Activated T-helper 1 cell treated with anti-CD3 and anti-CD28 coated beads, Interleukin-2, amount 50 U/mL, for 16 hours (primary cell): ENCODE data around the gene ANKRD40.

Experiments
- DNase-seq, 2 donors: peaks; one replicate each; pipeline ENCODE4 v3.0.0-alpha.2; 2020; ENCODE audit warnings: low read depth in 1 of 2, low spot score in 1 of 2

Gene ANKRD40

DNA sequence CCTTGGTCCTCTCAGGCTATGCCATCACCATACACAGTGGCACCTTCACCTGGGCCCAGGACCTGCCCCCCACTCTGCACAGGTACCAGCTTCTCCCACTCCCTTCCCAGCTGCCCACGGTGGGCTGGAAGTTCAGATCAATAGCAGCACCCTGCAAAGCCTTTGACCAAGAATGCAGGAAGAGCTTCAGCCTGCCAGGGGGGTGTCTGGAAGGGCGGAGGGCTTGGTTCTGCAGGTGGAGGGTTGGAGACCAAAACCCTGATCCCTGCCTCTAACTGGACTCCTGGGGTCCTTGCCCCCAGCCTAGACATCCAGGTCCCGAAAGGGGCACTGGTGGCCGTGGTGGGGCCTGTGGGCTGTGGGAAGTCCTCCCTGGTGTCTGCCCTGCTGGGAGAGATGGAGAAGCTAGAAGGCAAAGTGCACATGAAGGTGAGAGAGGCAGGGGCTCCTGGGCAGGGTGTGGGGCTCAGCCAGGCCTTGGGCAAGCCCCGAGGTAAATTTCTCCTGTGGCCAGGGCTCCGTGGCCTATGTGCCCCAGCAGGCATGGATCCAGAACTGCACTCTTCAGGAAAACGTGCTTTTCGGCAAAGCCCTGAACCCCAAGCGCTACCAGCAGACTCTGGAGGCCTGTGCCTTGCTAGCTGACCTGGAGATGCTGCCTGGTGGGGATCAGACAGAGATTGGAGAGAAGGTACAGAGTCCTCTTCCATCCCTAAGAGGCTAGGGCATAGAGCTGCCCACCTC is 38.7 kb downstream of the ANKRD40 start:
- no peak for DNase-seq

DNA sequence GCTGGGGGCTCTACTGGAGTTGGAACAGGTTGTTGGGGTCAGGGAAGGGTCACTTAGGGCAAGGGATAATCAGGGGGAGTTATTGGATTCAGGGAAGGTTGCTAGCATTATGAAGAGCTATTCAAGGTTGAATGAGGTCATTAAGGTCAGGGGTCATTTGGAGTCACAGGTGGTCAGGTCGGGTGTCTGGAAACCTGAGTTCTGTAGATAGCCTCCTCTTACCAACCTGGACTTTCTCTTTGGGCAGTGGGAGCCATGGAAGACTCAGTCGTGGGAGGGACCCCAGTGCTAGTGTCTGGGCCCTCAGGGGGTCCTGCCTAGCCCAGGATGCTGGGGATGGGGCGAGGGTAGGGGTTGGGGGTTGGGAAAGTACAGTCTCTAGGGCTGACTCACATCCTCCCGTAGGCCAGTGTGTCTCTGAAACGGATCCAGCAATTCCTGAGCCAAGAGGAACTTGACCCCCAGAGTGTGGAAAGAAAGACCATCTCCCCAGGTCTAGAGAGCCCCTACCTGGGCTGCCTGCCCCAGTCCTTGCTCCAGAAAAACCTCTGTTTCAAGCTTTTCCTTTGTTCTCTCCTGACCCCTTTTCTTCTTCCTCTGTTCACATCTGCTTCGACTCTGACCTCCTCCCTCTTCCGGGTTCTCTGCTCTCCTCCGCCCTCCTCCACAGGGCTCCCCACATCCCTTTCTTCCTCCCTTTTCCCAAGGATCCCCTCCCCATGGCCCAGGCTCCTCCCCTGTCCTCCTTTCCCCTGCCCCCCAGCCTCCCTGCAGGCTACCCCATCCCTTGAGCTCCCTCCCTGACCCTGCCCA is 39.5 kb downstream of the ANKRD40 start:
- DNase-seq: no peak

GRCh38 chr17:50667259-50668024 is 40.3 kb downstream of the ANKRD40 start:
- DNase-seq: no peak

- no peak for DNase-seq
These were observed 41.4 kb downstream of the ANKRD40 start for GRCh38 chr17:50666316-50666715.

GRCh38 chr17:50665838-50666237 is 41.9 kb downstream of the ANKRD40 start:
- DNase-seq: no peak

DNA sequence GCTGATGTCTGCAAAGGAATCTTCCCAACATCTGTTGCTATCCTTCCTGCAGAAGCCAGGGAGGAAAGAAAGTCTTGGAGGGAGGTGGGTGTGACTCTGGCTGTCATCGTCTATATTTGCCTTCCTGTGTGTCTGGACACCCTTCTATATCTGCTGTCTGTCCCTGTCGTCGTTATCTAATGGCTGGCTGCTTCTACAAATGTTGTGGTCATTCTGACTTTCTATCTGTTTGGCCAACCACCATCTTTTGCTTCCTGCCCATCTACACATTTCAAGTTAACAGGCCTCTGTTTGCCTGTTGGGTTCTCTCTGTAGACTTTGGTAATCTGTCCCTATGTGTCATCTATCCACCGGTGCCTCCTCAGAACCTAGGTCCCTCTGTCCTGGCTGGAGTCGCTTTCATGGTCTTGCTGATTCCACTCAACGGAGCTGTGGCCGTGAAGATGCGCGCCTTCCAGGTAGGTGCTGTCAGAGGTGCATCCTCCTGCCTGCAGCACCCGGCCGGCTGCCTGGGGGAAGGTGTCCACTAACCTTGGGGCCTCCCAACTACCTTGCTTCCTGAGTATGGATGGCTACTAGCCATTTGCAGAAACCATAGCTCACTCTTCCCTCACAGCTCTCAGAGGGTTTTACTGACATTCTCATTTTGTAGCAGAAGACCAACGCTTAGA is 42.8 kb downstream of the ANKRD40 start:
- no peak for DNase-seq

DNA sequence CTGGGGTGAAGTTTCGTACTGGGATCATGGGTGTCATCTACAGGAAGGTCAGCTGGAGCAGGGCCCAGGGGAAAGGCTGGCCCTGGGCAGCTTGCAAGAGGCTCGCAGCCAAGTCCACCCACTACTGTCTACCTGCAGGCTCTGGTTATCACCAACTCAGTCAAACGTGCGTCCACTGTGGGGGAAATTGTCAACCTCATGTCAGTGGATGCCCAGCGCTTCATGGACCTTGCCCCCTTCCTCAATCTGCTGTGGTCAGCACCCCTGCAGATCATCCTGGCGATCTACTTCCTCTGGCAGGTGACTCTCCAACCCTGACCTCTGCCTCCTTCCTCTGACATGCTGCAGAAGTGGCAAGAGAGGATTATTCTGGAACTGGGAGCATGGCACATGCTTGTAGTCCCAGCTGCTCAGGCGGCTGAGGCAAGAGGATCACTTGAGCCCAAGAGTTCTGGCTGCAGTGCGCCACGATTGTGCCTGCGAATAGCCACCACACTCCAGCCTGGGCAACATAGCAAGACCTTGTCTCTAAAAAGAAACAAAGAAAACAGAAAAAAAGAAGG is 43.8 kb downstream of the ANKRD40 start:
- no peak for DNase-seq

DNA sequence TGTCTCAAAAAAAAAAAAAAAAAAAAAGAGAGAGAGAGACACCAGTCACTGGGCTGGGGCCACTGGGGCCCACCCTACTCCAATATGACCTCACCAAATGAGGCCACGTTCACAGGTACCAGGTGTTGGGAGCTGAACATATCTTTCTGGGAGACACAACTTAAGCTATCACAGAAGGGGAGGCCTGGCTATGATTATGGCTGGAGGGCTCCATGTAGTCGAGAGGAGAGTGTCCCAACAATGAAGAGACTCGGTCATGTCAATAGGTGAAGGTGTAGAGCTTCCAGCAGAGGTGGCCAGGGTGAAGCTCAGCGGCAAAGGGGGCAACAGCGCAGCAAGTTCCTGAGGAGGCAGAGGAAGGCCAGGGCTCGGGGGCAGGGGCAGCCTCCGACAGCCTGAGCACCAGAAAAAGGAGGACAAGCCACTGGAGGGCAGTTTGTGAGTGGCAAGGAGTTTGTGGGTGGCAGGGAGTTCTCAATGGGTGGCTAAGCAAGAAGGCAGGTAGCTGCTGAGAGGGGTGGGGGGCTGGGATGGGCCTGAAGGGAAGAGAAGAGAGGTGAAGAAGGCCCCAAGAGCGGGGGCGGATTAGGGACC is 45.0 kb downstream of the ANKRD40 start:
- no peak for DNase-seq

GRCh38 chr17:50661795-50662391 is 45.8 kb downstream of the ANKRD40 start:
- no peak for DNase-seq

DNA sequence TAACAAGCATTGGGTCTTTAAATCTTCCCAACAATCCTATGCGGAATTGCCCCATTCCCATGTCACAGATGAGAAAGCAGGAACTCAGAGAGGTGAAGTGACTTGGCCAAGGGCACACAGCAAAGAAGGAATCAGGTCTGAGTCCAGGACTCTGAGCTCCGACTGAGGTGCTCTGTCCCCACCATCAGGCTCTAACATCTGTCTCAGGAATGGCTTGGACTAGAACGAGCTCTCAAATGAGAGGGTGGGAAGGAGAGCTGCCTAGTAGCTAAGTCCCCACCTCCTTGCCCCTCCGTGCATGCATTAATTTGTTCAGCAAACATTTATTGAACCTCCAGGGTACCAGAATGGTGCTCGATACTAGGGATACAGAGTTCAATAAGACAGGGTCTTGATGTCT is 46.4 kb downstream of the ANKRD40 start:
- DNase-seq: no peak

GRCh38 chr17:50660887-50661345 is 46.8 kb downstream of the ANKRD40 start:
- DNase-seq: no peak

DNA sequence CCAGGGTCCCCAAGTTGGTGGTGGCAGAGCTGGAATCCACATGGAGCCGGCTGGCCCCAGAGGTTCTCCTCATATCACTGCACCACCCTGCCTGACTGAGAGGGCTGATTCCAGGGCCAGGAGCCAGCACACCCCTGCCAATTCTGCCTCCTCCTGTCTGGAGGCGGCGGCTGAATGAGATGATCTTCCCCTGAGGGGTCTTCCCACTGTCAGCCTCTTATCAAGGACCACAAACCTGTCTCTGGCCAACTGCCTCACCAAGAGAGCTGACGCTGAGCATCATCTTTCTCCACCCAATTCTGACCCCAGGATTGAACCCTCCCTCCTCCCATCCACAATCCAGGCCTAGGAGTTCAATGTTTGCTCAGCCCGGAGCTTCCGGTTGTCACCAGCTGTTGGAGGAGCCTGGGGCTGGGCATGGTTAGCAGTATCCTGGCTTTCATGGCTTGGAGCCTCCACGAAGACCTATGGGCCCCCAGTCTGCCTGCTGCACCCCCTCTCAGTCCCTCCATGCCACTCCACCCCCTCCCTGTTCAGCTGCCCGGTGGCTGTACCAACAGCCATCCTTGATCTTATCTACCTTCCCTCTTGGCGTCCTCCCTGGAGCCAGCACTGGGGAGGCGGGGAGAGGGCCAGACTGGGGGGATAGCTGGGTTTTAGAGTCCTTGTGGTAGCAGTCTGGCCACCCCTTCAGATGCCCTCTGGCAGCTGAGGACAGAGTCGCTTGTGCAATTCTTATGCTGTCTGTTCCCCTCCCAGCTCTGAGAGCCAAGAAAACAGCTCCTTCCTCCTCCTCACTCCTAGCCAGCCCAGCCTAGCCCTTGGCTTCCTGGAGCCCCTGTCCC is 47.5 kb downstream of the ANKRD40 start:
- no peak for DNase-seq

DNA sequence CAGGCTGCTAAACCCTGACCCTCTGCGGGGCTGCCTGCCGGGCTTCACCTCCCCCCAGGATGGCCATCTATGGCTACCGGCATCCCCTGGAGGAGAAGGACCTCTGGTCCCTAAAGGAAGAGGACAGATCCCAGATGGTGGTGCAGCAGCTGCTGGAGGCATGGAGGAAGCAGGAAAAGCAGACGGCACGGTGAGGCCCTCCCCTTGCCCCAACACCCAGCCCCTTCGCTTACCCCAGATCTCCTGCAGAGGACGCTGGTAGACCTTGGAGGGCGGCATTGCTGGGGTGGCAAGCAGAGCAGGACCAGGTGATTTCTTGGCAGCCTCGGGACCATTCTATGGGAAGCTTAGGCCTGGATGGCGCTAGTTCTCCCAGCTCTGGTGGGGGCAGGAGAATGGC is 48.5 kb downstream of the ANKRD40 start:
- DNase-seq: no peak

DNA sequence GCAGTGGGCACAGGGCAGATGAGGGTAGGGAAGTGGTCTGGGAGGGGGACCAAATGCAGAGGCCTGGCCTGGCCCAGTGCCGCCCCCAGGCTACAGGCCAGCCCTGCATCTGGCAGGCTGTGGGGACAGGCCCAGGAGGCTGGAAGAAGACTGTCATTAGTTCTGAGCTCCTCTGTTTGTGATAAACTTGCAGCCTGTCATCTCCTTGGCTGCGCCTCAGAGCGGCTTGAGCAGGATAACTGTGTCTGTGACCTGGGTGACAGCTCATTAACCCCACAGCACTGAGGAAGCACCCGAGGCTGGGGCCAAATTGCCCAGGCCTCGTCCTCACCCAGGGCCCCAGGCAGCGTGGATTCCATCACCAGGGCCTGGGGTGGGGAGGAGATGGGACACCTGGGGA is 49.1 kb downstream of the ANKRD40 start:
- DNase-seq: no peak

DNA sequence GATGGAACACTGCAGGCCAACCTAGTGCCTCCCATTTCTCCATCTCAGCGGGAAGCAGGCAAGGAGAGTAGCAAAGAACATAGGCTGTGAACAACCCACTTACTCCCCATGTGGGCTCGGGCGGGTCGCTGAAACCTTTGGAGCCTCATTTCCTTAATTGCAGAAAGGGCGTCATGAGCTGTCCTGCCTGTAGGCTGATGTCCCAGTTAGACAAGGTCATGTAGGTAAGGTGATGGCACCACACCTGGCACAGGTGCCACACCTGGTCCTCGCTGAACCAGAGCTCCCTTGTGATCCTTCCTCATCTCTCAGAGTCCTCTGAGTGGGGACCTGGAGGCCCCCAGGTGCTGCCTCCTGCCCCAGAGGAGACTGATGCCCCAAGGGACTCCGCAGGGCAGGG is 50.1 kb downstream of the ANKRD40 start:
- no peak for DNase-seq

DNA sequence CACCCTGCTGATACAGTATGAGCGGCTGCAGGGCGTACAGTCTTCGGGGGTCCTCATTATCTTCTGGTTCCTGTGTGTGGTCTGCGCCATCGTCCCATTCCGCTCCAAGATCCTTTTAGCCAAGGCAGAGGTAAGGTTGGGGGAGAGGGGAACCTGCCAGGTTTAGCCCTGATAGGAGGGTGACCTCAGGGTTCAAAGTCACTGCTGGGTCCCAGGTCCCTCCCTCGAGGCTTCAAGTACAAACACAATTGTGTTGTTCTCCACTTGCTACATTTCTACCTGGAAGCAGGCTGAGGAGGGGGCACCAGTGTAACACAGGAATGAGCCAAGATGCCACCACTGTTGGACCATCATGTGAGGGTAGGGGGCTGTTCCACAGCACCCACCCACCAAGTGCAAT is 50.7 kb downstream of the ANKRD40 start:
- DNase-seq: no peak

GRCh38 chr17:50656509-50656908 is 51.2 kb downstream of the ANKRD40 start:
- DNase-seq: no peak

DNA sequence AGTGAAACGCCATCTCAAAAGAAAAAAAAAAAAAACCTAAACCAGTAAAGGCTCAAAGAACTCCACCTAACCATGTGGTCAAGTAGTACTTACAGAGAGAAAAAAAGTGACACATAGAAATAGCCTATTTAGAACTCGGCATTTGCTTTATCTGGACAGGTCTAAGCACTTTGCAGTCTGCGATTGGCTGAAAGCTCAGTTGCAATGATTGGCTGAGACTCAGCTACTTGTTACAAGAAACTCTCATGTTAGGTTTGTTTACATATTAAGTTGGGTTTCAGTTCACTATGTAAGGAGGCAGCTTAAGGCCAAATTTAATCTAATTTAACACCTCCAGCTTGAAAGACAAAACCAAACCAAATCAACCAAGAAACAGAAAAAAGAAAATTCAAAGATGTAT is 54.0 kb downstream of the ANKRD40 start:
- DNase-seq: no peak

DNA sequence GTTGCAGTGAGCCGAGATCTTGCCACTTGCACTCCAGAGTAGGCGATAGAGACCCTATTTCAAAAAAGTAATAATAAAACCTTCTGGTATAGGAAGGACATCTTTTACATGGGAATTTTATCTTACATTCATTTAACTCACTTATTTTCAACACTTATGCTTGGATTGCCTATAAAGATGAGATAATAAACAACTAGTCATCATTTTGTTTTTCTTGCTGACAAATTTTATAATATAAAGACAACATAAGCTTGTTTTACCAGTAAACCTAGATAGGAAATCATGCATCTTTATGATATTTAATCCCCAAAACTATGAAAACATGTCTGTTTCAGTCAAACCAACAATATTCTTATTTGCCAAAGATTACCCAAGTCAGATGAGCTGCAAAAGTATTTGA is 56.1 kb downstream of the ANKRD40 start:
- DNase-seq: no peak
